ENCODE results near the gene COPZ2.
"Not testable (repeated sequence)": the region's sequence is repeated elsewhere in the genome, so short reads cannot be mapped to it uniquely, and the experiment has no call there.

The COPZ2 gene, protein sequence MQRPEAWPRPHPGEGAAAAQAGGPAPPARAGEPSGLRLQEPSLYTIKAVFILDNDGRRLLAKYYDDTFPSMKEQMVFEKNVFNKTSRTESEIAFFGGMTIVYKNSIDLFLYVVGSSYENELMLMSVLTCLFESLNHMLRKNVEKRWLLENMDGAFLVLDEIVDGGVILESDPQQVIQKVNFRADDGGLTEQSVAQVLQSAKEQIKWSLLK

DNA sequence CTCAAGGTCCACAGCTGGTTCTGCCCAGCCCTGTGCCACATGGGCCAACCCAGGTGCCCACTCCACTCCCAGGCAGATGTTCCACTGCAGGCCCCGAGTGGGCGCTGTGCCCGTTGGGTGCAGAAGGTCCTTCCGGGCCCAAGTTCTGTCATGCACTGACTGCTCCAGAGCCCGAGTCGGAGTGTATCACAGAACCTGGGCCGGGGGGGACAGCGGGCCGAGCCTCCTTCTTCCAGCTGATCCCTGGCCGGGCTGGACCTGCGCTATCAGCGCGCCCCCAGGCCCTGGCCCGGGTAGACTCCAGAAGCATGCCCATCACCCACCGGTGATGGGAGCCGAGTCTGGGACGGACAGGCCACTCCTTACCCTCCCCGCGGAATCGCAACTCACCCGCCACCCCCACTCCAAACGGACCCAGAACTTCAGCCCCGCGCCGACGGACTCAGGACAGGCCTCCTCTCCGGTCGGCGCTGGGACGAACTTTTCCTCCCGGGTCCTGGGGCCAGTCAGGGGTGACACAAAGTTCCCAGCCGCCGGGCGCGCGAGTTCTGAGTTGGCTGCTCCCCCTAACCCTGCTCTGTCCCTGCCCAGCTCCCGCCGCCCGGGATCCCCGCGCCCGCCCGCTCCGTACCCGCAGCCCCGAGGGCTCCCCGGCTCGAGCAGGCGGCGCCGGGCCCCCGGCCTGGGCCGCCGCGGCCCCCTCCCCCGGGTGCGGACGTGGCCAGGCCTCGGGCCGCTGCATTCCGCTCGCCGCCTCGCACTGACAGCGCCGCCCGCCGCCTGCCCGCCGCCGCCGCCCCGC lies at the start of gene COPZ2:
Gene COPZ2, minus strand, starts transcription at position 762 of the 802 bp plus-strand sequence. Its CDS starts 20 bp downstream, at position 742.
- DNase-seq = peak; percentile 21 to 54 (median 36)

DNA sequence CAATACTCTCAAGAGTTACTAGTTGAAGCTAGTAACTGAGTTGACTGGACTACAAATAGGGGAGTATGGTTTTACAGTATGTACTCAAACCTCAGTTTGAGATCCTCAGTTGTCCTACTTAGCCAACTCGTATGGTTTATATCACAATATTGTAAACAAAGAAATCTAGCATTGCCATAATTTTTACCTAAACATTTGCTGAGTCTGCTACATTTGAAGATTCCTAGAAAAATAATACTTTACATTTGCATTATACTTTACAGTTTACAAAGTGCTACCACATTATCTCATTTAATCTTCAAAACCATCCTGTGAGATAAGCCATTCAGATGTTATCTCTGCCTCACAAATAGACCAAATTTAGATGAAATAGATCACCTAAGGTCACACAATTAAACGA lies 47.3 kb upstream of the COPZ2 start:
- DNase-seq = no peak

DNA sequence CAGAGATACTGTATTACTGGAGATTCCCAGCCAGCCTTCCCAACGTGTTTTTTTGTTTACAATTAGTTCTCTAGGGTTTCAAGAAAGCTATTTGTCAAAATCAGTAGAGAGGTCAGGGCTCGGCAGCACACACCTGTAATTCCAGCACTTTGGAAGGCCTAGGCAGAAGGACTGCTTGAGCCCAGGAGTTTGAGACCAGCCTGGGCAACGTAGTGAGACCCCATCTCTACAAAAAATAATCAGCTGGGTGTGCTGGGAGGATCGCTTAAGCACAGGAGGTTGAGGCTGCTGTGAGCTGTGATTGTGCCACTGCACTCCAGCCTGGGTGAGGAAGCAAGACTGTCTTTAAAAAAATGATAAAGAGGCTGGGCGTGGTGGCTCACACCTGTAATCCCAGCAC lies 44.3 kb upstream of the COPZ2 start:
- no peak for DNase-seq

DNA sequence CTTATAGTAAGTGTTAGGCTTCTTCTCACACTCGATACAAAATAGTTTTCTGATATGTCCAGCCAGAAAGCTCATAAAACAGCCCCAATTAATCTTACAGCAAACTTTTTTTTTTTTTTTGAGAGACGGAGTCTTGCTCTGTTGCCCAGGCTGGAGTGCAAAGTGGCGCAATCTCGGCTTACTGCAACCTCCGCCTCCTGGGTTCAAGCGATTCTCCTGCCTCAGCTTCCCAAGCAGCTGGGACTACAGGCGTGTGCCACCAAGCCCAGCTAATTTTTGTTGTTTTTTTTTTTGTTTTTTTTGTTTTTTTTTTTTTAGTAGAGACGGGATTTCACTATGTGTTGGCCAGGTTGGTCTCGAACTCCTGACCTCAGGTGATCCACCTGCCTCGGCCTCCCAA lies 39.6 kb upstream of the COPZ2 start:
- not testable (repeated sequence) for DNase-seq

DNA sequence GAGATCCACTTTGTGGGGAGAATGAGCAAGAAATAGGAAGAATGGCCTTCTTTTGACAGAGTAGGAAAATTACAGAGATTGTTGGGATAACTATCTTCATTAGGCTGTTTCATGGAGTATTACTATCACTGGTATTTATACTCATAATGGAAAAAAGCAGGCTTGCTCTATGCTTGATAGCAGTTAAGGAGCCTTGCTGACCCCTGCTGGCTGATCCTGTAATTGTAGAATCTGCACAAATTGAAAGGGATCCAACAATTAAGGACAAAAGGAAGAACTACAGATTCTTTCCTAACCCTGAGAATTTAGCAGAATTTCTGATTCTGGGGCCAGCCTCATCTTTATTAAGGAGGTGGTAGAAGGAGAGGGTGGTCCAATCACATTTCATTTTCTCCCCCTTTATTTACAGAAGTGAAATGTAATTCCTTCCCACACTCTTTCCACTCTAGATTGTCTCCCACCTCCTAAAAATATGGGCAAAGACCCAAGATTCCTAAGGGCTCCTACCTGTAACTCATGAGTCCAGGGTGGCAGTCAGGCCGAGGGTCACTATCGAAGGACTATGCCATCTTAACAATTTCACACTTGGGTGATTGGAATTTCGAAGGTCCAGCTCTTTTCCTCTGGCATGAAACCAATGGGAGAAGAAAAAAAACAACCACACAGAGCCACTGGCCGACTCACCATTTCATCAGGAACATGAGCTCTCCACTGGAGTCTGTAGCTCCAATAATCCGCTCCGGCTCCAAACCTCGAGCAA lies 36.9 kb upstream of the COPZ2 start:
- peak; percentile 19 to 58 (median 42) for DNase-seq

DNA sequence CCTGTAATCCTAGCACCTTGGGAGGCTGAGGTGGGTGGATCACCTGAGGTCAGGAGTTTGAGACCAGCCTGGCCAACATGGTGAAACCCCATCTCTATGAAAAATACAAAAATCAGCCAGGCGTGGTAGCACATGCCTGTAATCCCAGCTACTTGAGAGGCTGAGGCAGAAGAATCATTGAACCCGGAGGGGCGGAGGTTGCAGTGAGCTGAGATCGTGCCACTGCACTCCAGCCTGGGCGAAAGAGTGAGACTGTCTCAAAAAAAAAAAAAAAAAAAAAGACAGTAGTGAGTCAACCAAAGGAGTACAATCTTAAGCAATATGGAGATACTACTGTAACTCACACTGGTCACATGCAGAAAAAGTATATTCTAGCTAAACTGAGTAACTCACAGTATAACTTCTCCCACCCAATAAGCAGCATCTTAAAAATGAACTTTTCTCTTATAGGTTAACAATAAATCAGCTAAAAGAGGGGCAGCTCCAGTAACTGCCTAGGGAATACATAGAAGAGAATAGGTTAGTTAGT lies 36.0 kb upstream of the COPZ2 start:
- not testable (repeated sequence) for DNase-seq

DNA sequence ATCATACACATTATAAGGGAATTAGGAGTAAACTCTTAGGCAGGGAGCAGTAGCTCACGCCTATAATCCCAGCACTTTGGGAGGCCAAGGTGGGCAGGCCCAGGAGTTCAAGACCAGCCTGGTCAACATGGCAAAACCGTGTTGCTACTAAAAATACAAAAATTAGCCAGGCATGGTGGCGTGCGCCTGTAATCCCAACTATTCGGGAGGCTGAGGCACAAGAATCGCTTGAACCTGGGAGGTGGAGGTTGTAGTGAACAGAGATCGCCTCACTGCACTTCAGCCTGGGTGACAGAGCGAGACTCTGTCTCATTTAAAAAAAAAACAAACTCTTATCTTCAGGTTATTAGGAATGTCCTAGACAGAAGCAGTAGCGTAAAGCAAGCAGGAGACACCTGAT lies 35.2 kb upstream of the COPZ2 start:
- DNase-seq = not testable (repeated sequence)

DNA sequence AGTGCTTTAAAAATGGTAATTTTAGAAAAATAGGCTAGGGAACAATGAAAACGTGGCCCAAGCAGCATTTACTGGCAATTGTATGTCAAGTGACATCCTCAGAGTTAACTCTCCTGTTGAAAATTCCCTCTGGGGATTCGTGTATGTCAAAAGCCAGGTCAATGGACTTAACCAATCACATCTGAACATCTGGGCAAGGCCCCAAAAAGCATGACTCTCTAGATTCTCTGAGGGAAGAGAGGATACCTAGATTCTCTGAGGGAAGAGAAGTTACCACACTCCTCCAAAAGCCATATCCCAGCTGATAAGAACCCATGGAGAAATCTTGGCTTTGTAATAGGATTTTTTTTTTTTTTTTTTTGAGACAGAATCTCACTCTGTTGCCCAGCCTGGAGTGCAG lies 34.1 kb upstream of the COPZ2 start:
- DNase-seq = no peak

DNA sequence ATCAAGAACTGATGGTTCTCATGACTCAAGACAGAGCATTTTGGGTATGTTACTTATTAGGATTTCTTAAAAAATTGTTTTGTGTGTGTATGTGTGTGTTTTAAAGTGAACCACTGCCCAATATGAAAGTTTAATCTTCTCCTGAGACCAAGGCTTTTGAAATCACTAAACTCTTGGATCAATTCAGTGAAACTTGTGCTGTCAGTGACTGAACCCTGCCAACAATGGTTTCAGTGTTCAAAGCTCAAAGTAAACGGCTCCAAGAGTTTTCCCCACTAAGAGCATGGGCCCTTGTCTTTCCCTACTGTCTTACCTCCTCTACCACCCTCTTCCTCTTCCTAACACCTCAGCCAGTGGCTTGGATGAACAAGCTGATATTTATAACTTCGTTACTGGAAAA lies 32.6 kb upstream of the COPZ2 start:
- DNase-seq = no peak

DNA sequence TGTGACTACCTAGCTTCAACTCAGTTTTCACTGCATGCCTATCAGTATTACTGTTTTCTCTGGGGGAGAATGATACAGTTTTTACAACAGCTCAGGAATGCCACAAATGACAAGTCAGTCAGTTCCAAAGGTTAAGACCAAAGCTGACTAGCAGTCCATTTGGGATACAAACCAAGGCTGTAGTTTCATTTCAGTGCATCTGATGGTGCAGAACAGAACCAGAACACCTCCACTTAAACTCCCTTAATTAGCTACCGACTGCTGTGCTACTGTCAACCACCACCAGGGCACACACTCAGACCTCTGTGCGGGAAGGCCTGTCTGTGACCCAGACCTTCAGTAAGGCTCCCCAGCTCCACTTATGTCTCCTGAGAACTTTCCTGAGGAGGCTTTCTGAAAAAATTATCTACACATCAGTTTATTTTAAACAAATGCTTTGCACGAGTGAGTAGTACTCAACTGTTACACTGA lies 30.9 kb upstream of the COPZ2 start:
- DNase-seq = no peak

DNA sequence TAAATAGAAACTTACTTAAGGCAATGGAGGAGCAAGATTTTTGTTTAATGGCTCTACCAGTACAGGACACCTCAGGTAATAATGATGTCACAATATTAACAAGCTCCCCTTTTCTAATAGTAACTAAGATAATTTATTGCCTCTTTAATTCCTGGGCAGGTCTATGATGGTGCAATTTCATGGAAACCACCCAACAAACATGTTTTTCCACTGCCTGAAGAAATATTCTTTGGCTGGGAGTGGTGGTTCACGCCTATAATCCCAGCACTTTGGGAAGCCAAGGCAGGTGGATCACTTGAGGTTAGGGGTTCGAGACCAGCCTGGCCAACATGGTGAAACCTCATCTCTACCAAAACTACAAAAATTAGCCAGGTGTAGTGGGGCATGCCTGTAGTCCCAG lies 30.2 kb upstream of the COPZ2 start:
- DNase-seq = not testable (repeated sequence)

DNA sequence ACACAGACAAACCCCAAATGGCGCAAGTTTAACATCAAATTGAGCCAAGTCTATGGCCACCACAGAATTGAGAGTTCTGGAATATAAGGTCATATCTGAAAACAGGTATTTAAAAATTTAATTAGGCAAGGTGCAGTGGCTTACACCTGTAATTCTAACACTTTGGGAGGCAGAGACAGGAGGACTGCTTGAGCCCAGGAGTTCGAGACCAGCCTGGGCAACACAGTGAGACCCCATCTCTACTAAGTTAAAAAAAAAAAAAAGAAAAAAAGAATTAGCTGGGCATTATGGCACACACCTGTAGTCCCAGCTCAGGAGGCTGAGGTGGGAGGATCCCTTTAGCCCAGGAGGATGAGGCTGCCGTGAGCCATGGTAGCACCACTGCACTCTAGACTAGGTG lies 29.6 kb upstream of the COPZ2 start:
- no peak for DNase-seq

DNA sequence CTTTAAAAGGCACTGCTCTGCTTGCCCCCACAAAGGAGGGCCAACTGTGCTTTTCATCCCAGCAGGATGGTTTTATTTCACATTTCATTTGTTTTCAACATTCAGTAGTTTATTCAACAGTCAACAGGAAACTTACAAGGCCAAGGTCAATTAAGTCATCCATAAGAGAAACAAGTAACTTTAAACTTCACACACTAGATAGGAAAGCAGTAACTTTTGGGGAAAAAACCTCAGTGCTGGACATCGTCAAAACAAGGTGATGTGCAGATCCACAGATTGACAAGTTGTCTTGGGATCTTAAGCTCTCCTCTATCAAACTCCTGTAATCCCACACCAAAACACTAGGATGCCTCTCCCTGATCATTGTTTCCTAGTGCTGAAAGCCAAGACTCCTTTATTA lies 29.1 kb upstream of the COPZ2 start:
- DNase-seq = no peak

DNA sequence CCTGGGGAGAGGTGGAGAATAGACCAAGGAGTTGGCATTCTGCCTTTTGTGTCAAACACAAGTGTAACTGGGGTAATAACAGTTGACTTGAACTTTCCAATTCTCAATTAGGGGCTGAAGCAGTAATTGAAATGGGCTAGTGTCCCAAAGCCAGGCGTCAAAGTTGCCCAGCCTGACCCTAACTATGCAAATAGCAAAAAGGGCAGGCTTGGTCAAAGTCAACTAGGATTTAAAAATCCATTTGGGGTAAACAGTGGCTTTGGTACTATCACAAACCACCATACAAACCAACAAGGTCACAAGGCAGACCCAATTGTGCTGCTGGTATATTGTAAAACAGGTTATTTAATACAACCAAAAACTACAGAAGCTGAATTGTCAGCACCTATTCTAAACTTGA lies 28.6 kb upstream of the COPZ2 start:
- no peak for DNase-seq

DNA sequence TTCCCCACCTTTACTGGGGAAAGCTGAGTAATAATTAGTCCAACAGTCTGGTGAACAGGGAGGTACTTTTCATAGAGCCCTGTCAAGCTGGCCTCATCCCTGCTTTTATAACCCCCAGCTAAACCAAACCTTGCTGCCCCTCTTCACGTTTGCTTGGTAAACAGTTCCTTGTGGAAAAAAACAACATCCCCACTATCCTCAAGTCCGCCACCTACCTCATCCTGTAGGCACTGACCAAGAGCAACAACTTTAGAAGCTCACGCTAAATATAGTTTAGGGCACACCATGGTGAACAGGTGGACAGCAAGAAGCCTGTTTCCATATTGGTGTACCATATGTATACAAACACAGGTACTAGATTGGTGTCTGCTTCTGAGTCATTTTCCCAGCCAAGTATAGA lies 27.0 kb upstream of the COPZ2 start:
- DNase-seq = no peak

DNA sequence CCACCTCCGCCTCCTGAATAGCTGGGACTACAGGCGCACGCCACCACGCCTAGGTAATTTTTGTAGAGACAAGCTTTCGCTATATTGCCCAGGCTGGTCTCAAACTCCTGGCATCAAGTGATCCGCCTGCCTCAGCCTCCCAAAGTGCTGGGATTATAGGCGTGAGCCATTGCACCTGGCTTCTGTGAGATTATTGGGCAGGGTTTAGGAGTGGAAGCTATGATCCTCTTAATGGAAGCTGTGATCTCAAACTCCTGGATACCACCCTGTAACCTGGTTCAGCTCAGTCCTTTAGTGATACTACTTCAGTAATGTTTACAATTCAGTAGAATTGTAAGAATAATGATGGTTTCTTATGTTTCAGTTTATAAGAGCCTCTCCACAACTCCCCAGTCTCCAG lies 24.7 kb upstream of the COPZ2 start:
- DNase-seq = no peak

DNA sequence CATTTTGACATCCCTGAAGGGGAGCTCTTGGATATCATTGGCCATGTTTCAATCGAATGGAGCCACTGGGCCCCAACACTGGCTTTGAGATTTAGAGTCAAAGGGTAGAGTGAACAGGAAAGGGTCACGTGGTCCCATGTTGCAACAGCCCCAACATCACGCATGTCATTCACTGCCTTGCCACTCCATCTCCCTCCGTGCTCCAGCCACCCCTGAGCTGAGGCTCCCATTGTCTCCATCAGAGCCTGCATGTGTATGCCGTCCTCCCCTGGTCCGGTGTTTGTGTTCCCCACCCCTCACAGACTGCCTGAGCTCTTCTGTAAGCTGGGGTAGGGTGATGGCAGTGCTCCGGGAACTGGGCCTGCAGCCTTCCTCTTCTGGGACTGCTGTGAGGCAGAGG lies 22.7 kb upstream of the COPZ2 start:
- no peak for DNase-seq

DNA sequence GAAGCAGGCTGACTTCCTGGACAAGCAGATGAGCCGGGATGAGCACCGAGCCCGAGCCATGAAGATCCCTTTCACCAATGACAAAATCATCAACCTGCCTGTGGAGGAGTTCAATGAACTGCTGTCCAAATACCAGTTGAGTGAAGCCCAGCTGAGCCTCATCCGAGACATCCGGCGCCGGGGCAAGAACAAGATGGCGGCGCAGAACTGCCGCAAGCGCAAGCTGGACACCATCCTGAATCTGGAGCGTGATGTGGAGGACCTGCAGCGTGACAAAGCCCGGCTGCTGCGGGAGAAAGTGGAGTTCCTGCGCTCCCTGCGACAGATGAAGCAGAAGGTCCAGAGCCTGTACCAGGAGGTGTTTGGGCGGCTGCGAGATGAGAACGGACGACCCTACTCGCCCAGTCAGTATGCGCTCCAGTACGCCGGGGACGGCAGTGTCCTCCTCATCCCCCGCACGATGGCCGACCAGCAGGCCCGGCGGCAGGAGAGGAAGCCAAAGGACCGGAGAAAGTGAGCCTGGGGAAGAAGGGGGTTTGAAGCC lies 21.6 kb upstream of the COPZ2 start:
- no peak for DNase-seq

DNA sequence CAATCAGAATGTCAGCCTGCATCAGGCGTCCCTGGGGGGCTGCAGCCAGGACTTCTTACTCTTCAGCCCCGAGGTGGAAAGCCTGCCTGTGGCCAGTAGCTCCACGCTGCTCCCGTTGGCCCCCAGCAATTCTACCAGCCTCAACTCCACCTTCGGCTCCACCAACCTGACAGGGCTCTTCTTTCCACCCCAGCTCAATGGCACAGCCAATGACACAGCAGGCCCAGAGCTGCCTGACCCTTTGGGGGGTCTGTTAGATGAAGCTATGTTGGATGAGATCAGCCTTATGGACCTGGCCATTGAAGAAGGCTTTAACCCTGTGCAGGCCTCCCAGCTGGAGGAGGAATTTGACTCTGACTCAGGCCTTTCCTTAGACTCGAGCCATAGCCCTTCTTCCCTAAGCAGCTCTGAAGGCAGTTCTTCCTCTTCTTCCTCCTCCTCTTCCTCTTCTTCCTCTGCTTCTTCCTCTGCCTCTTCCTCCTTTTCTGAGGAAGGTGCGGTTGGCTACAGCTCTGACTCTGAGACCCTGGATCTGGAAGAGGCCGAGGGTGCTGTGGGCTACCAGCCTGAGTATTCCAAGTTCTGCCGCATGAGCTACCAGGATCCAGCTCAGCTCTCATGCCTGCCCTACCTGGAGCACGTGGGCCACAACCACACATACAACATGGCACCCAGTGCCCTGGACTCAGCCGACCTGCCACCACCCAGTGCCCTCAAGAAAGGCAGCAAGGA lies 21.0 kb upstream of the COPZ2 start:
- DNase-seq = no peak

DNA sequence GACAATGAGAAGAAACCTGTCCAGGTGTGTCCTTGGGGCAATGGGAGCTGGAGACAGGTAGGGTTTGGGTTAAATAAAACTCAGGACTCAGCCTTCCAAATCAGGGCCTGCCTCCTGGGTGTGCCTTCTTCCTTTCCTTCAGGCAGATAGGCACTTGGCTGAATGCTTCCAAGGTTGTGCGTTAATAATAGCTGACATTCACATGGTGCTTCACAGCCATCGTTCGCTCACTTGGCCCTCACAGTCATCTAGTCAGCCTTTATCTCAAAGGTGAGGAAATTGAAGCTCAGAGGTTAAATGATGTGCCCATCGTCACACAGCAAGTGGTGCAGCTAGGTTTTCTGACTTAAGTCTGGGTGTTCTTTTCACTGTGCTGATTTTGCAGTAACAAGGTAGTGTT lies 20.0 kb upstream of the COPZ2 start:
- no peak for DNase-seq

DNA sequence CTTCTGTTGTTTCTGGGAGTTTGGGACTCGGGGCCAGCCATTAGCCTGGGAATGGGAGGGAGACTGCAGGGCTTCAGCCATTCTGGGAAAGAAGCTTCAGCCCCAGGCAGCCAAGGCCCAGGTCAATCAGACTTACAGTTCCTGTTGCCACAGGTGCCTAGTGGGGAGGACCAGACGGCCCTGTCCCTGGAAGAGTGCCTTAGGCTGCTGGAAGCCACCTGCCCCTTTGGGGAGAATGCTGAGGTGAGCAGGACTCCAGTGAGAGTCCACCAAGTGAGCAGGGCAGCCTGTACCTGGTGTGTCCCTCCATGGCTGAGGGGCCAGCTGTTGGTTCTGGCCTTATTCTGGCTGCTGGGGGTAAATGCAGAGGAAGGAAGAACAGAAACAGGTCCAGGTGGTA lies 19.3 kb upstream of the COPZ2 start:
- DNase-seq = no peak

DNA sequence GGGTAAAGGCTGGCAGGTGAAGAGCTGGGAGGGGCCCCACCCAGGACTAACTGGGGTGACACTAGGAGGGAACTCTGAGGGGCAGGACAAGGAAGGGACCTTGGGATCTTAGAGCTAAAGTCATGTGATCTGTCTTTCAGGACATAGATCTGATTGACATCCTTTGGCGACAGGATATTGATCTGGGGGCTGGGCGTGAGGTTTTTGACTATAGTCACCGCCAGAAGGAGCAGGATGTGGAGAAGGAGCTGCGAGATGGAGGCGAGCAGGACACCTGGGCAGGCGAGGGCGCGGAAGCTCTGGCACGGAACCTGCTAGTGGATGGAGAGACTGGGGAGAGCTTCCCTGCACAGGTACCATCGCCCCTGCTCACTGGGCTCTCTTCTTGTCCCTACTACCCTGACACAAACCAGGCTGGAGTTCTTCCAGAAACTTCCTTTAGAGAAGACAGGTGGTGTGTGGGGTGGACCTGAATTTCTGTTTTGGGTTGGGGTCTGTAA lies 18.7 kb upstream of the COPZ2 start:
- no peak for DNase-seq
